Measurements from ENCODE around the gene ADAMTS1.

Gene ADAMTS1

GRCh38 chr21:26811482-26811881, 33.7 kb downstream of the ADAMTS1 start:
- DNase-seq = no peak

- no peak for DNase-seq
These were observed 34.4 kb downstream of the ADAMTS1 start for GRCh38 chr21:26810676-26811415.

GRCh38 chr21:26810266-26810665, 34.9 kb downstream of the ADAMTS1 start:
- no peak for DNase-seq

- DNase-seq = no peak
These were observed 35.5 kb downstream of the ADAMTS1 start for GRCh38 chr21:26809745-26810144.

GRCh38 chr21:26806801-26807295, 38.4 kb downstream of the ADAMTS1 start:
- no peak for DNase-seq

- no peak for DNase-seq
These were observed 40.2 kb downstream of the ADAMTS1 start for GRCh38 chr21:26804895-26805609.

GRCh38 chr21:26801498-26801897, 43.7 kb downstream of the ADAMTS1 start:
- no peak for DNase-seq

- no peak for DNase-seq
These were observed 44.2 kb downstream of the ADAMTS1 start for GRCh38 chr21:26800970-26801431.

- no peak for DNase-seq
These were observed 44.8 kb downstream of the ADAMTS1 start for GRCh38 chr21:26800455-26800854.

GRCh38 chr21:26800001-26800400, 45.2 kb downstream of the ADAMTS1 start:
- no peak for DNase-seq

GRCh38 chr21:26798856-26799751, 46.1 kb downstream of the ADAMTS1 start:
- no peak for DNase-seq

GRCh38 chr21:26797878-26798456, 47.2 kb downstream of the ADAMTS1 start:
- no peak for DNase-seq

GRCh38 chr21:26795866-26796329, 49.3 kb downstream of the ADAMTS1 start:
- DNase-seq = no peak

GRCh38 chr21:26795412-26795805, 49.8 kb downstream of the ADAMTS1 start:
- DNase-seq = no peak

- no peak for DNase-seq
These were observed 50.4 kb downstream of the ADAMTS1 start for GRCh38 chr21:26794597-26795411.

- no peak for DNase-seq
These were observed 54.9 kb downstream of the ADAMTS1 start for GRCh38 chr21:26790296-26790695.

GRCh38 chr21:26788790-26789189, 56.4 kb downstream of the ADAMTS1 start:
- DNase-seq = no peak
